Measurements from ENCODE around the gene PYGL. TPM values are rescaled to one million over a fixed set of nuclear protein-coding genes. Genes with fewer than 3 reads are reported as not detected.
A peak's percentile ranks its signal among the peaks of the same experiment; 100 is the strongest.

The PYGL gene
- total and polyA plus RNA-seq, 2 donors from 2014 or later, result 12.3 to 40.3 TPM

- H3K27me3 ChIP-seq (ENCODE audit: control insufficient read depth, insufficient read depth, low read length), result peaks cover 4% of the 10 kb centered on the region
- no peak for FAIRE-seq
- intact Hi-C loops (cut with DNase I), result no loop called here
- no peaks in the 10 kb centered on the region for H3K9me3 ChIP-seq (ENCODE audit: control insufficient read depth in 2 of 3, insufficient read depth in 1 of 3, low read length in 3 of 3)
- no peak overlapping the region for H3K27ac ChIP-seq (ENCODE audit: low read depth in 2 of 2, low read length in 2 of 2)
- H3K36me3 ChIP-seq (ENCODE audit: control insufficient read depth in 2 of 3, insufficient read depth in 3 of 3, low read length in 3 of 3), result no peaks in the 10 kb centered on the region
- no peak overlapping the region for H3K9ac ChIP-seq (ENCODE audit: low read length in 3 of 3)
- no peak for DNase-seq
- no peak overlapping the region for H3K4me3 ChIP-seq (ENCODE audit: low read length in 3 of 3)
- no peak for TF ChIP-seq CTCF (IDR thresholded peaks at IDR 0.05; ENCODE audit: borderline replicate concordance, extremely low read depth, insufficient read depth)
- no peaks in the 10 kb centered on the region for H3K4me1 ChIP-seq (ENCODE audit: control insufficient read depth in 2 of 3, insufficient read depth in 2 of 3, low read depth in 1 of 3, low read length in 3 of 3)
These were observed 73.1 kb downstream of the PYGL start for GRCh38 chr14:50871228-50871627.

GRCh38 chr14:50865391-50866076 lies 78.7 kb downstream of the PYGL start:
- Histone ChIP-seq H3K4me3 (ENCODE audit: low read length in 3 of 3) (no peak overlapping the region), H3K27ac (ENCODE audit: low read depth in 2 of 2, low read length in 2 of 2) (peak overlapping the region in 1 of 2 donors; percentile 62), H3K36me3 (ENCODE audit: control insufficient read depth in 2 of 3, insufficient read depth in 3 of 3, low read length in 3 of 3) (no peaks in the 10 kb centered on the region), H3K4me1 (ENCODE audit: control insufficient read depth in 2 of 3, insufficient read depth in 2 of 3, low read depth in 1 of 3, low read length in 3 of 3) (no peaks in the 10 kb centered on the region), H3K9ac (ENCODE audit: low read length in 3 of 3) (no peak overlapping the region), H3K27me3 (ENCODE audit: control insufficient read depth, insufficient read depth, low read length) (no peaks in the 10 kb centered on the region), H3K9me3 (ENCODE audit: control insufficient read depth in 2 of 3, insufficient read depth in 1 of 3, low read length in 3 of 3) (no peaks in the 10 kb centered on the region)
- intact Hi-C loops (cut with DNase I), result no loop called here
- peak in 1 of 5 donors; percentile 29 for DNase-seq
- no peak for FAIRE-seq
- TF ChIP-seq CTCF (IDR thresholded peaks at IDR 0.05; ENCODE audit: borderline replicate concordance, extremely low read depth, insufficient read depth), result no peak

GRCh38 chr14:50864946-50865345 lies 79.3 kb downstream of the PYGL start:
- H3K4me1 ChIP-seq (ENCODE audit: control insufficient read depth in 2 of 3, insufficient read depth in 2 of 3, low read depth in 1 of 3, low read length in 3 of 3), result no peaks in the 10 kb centered on the region
- no peaks in the 10 kb centered on the region for H3K36me3 ChIP-seq (ENCODE audit: control insufficient read depth in 2 of 3, insufficient read depth in 3 of 3, low read length in 3 of 3)
- no peaks in the 10 kb centered on the region for H3K27me3 ChIP-seq (ENCODE audit: control insufficient read depth, insufficient read depth, low read length)
- no peak for FAIRE-seq
- no peak overlapping the region for H3K4me3 ChIP-seq (ENCODE audit: low read length in 3 of 3)
- H3K9ac ChIP-seq (ENCODE audit: low read length in 3 of 3), result no peak overlapping the region
- intact Hi-C loops (cut with DNase I), result no loop called here
- DNase-seq, result no peak
- H3K27ac ChIP-seq (ENCODE audit: low read depth in 2 of 2, low read length in 2 of 2), result no peak overlapping the region
- H3K9me3 ChIP-seq (ENCODE audit: control insufficient read depth in 2 of 3, insufficient read depth in 1 of 3, low read length in 3 of 3), result no peaks in the 10 kb centered on the region
- TF ChIP-seq CTCF (IDR thresholded peaks at IDR 0.05; ENCODE audit: borderline replicate concordance, extremely low read depth, insufficient read depth), result no peak

GRCh38 chr14:50864237-50864636 lies 80.0 kb downstream of the PYGL start:
- FAIRE-seq (no peak), DNase-seq (no peak)
- TF ChIP-seq CTCF (IDR thresholded peaks at IDR 0.05; ENCODE audit: borderline replicate concordance, extremely low read depth, insufficient read depth), result no peak
- no peak overlapping the region for H3K9ac ChIP-seq (ENCODE audit: low read length in 3 of 3)
- H3K4me1 ChIP-seq (ENCODE audit: control insufficient read depth in 2 of 3, insufficient read depth in 2 of 3, low read depth in 1 of 3, low read length in 3 of 3), result peaks cover 0 to 4% (median 0%) of the 10 kb centered on the region in 3 donors
- H3K27me3 ChIP-seq (ENCODE audit: control insufficient read depth, insufficient read depth, low read length), result no peaks in the 10 kb centered on the region
- intact Hi-C loops (cut with DNase I), result no loop called here
- H3K4me3 ChIP-seq (ENCODE audit: low read length in 3 of 3), result no peak overlapping the region
- no peaks in the 10 kb centered on the region for H3K36me3 ChIP-seq (ENCODE audit: control insufficient read depth in 2 of 3, insufficient read depth in 3 of 3, low read length in 3 of 3)
- no peaks in the 10 kb centered on the region for H3K9me3 ChIP-seq (ENCODE audit: control insufficient read depth in 2 of 3, insufficient read depth in 1 of 3, low read length in 3 of 3)
- no peak overlapping the region for H3K27ac ChIP-seq (ENCODE audit: low read depth in 2 of 2, low read length in 2 of 2)

Data from kidney (tissue), 14 donors.